Liver (tissue), 9 donors: ENCODE results near the gene PRELID1. TPM values are rescaled to one million over a fixed set of nuclear protein-coding genes. Genes with fewer than 3 reads are reported as not detected.

Experiments used
- DNase-seq: peaks from one replicate; pipeline ENCODE4 v3.0.0-alpha.2; 2017; ENCODE audit warnings: low spot score
- H3K27ac ChIP-seq, 2 donors: one replicate each; pipeline ENCODE4 v1.7.0; 2013; ENCODE audit warnings: inconsistent platforms in 2 of 2, low read length in 2 of 2, control low read depth in 1 of 2, low read depth in 1 of 2, mild to moderate bottlenecking in 1 of 2
- H3K27me3 ChIP-seq, 4 donors: one replicate each; pipeline versions ENCODE4 v1.6.1 to v1.7.0; 2013; ENCODE audit warnings: low read length in 3 of 4, inconsistent platforms in 1 of 4, mild to moderate bottlenecking in 1 of 4, moderate library complexity in 1 of 4; ENCODE audit not compliant: control insufficient read depth in 4 of 4, insufficient read depth in 4 of 4
- H3K36me3 ChIP-seq, 4 donors: one replicate each; pipeline versions ENCODE4 v1.6.1 to v1.7.0; 2013; ENCODE audit warnings: low read length in 3 of 4, mild to moderate bottlenecking in 3 of 4, low read depth in 1 of 4, moderate library complexity in 1 of 4; ENCODE audit not compliant: control insufficient read depth in 4 of 4, insufficient read depth in 3 of 4
- H3K4me1 ChIP-seq, 4 donors: one replicate each; pipeline versions ENCODE4 v1.6.1 to v1.7.0; 2013; ENCODE audit warnings: low read length in 3 of 4, mild to moderate bottlenecking in 3 of 4, moderate library complexity in 1 of 4; ENCODE audit not compliant: control insufficient read depth in 4 of 4, insufficient read depth in 4 of 4
- H3K4me3 ChIP-seq, 3 donors: one replicate each; pipeline versions ENCODE4 v1.6.1 to v1.7.0; 2013; ENCODE audit warnings: low read length in 3 of 3, control low read depth in 1 of 3, low read depth in 1 of 3, mild to moderate bottlenecking in 1 of 3
- H3K9ac ChIP-seq, 2 donors: one replicate each; pipeline ENCODE4 v1.7.0; 2013; ENCODE audit warnings: low read length in 2 of 2, mild to moderate bottlenecking in 2 of 2, moderate library complexity in 2 of 2, control low read depth in 1 of 2, low read depth in 1 of 2
- H3K9me3 ChIP-seq, 4 donors: one replicate each; pipeline versions ENCODE4 v1.6.1 to v1.7.0; 2013; ENCODE audit warnings: low read length in 3 of 4; ENCODE audit not compliant: control insufficient read depth in 4 of 4
- EGR1 ChIP-seq, 2 donors: IDR thresholded peaks; 2 replicates each; pipeline ENCODE4 v1.6.1; 2016 to 2018; ENCODE audit warnings: antibody characterized with exemption in 2 of 2, low read depth in 2 of 2
- FOXA1 ChIP-seq: IDR thresholded peaks from 2 replicates; pipeline ENCODE4 v1.6.1; 2016; ENCODE audit warnings: antibody characterized with exemption
- FOXA2 ChIP-seq: IDR thresholded peaks from 2 replicates; pipeline ENCODE4 v1.6.1; 2016; ENCODE audit warnings: antibody characterized with exemption
- GABPA ChIP-seq, 2 donors: IDR thresholded peaks in 1 of 2; conservative IDR thresholded peaks in 1 of 2; 2 replicates each; pipeline ENCODE4 v1.6.1; 2016; ENCODE audit warnings: antibody characterized with exemption in 2 of 2, mild to moderate bottlenecking in 1 of 2, moderate library complexity in 1 of 2
- HNF4A ChIP-seq, 2 donors: conservative IDR thresholded peaks; 2 replicates each; pipeline ENCODE4 v1.6.1; 2016; ENCODE audit warnings: antibody characterized with exemption in 2 of 2, mild to moderate bottlenecking in 2 of 2
- HNF4G ChIP-seq: IDR thresholded peaks from 2 replicates; pipeline ENCODE4 v1.6.1; 2016; ENCODE audit warnings: antibody characterized with exemption
- JUND ChIP-seq, 2 donors: IDR thresholded peaks; 2 replicates each; pipeline ENCODE4 v1.6.1; 2016; ENCODE audit warnings: antibody characterized with exemption in 2 of 2
- NR2F2 ChIP-seq: IDR thresholded peaks from 2 replicates; pipeline ENCODE4 v1.6.1; 2016; ENCODE audit warnings: antibody characterized with exemption
- RAD21 ChIP-seq, 2 donors: IDR thresholded peaks; 2 replicates each; pipeline ENCODE4 v1.6.1; 2016; ENCODE audit warnings: antibody characterized with exemption in 2 of 2, mild to moderate bottlenecking in 2 of 2
- RXRA ChIP-seq, 2 donors: IDR thresholded peaks; 2 replicates each; pipeline ENCODE4 v1.6.1; 2017 to 2018; ENCODE audit warnings: antibody characterized with exemption in 2 of 2, mild to moderate bottlenecking in 1 of 2
- SP1 ChIP-seq: IDR thresholded peaks from 2 replicates; pipeline ENCODE4 v1.6.1; 2018; ENCODE audit warnings: antibody characterized with exemption, mild to moderate bottlenecking
- TAF1 ChIP-seq: conservative IDR thresholded peaks from 2 replicates; pipeline ENCODE4 v1.6.1; 2016; ENCODE audit warnings: antibody characterized with exemption, mild to moderate bottlenecking
- YY1 ChIP-seq: IDR thresholded peaks from 2 replicates; pipeline ENCODE4 v1.6.1; 2016; ENCODE audit warnings: antibody characterized with exemption, mild to moderate bottlenecking
- WGBS: extraction: QIAGEN DNeasy Blood & Tissue Kit; methylation state at CpG from one replicate; pipeline ENCODE4 v1.1.7; 2013; 5-methylcytosine and 5-hydroxymethylcytosine counted together
- polyA plus RNA-seq, 2 donors: library from polyadenylated mRNA; stranded (reverse) in 1 of 2; unstranded in 1 of 2; fragments of 200-250 nt in 1 of 2; fragments of >200 nt in 1 of 2; fragmentation: Nextera tagmentation in 1 of 2; extraction: Ambion mirVana in 1 of 2; gene quantifications; one replicate each; pipeline versions ENCODE4 v1.2.1 to v1.2.3, GENCODE V29; 2013 to 2015
- total RNA-seq, 2 donors: library from RNA; depleted of rRNA; stranded (reverse); fragments of >200 nt; gene quantifications; one replicate each; pipeline ENCODE4 v1.2.3, GENCODE V29; 2014
- TF ChIP-seq, protein P1 (sequence below): IDR thresholded peaks from 2 replicates; pipeline ENCODE4 v1.6.1; 2016; ENCODE audit warnings: antibody characterized with exemption, mild to moderate bottlenecking
- TF ChIP-seq, protein P2 (sequence below): IDR thresholded peaks from 2 replicates; pipeline ENCODE4 v1.6.1; 2016; ENCODE audit warnings: antibody characterized with exemption
- TF ChIP-seq, protein P3 (sequence below): IDR thresholded peaks from 2 replicates; pipeline ENCODE4 v1.6.1; 2016; ENCODE audit warnings: antibody characterized with exemption
- TF ChIP-seq, protein P4 (sequence below): IDR thresholded peaks from 2 replicates; pipeline ENCODE4 v1.6.1; 2016; ENCODE audit warnings: antibody characterized with exemption
- TF ChIP-seq, protein P5 (sequence below): fragments of 150-350 bp; IDR thresholded peaks from 2 replicates; pipeline ENCODE4 v1.5.1; 2017; ENCODE audit warnings: improper control_type of control experiment, low read depth, low read length; ENCODE audit not compliant: missing input control
- donor health status: healthy.
- donor health status: healthy.
- donor health status: healthy.
- donor health status: healthy.
- donor health status: healthy.

Gene PRELID1
- total and polyA plus RNA-seq, 4 donors = 47.9 to 200 (median 85.3) TPM

DNA sequence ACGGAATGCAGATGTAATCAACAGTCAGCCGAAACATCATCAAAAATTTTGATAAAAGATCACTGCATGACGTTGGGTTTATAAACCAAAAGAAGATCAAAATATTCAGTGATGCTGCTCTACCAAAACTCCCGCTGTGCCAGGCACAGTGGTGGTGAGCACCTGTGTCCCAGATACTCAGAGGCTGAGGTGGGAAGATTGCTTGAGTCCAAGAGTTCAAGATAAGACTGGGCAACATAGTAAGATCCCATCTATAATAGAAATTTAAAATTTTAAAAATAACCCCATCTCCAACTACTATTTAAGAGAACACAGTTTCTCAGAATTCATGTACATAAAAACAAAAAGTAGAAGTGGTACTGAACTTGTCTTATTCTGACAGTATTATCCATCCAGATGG is 44.1 kb downstream of the PRELID1 start:
- TF ChIP-seq, protein P1, sequence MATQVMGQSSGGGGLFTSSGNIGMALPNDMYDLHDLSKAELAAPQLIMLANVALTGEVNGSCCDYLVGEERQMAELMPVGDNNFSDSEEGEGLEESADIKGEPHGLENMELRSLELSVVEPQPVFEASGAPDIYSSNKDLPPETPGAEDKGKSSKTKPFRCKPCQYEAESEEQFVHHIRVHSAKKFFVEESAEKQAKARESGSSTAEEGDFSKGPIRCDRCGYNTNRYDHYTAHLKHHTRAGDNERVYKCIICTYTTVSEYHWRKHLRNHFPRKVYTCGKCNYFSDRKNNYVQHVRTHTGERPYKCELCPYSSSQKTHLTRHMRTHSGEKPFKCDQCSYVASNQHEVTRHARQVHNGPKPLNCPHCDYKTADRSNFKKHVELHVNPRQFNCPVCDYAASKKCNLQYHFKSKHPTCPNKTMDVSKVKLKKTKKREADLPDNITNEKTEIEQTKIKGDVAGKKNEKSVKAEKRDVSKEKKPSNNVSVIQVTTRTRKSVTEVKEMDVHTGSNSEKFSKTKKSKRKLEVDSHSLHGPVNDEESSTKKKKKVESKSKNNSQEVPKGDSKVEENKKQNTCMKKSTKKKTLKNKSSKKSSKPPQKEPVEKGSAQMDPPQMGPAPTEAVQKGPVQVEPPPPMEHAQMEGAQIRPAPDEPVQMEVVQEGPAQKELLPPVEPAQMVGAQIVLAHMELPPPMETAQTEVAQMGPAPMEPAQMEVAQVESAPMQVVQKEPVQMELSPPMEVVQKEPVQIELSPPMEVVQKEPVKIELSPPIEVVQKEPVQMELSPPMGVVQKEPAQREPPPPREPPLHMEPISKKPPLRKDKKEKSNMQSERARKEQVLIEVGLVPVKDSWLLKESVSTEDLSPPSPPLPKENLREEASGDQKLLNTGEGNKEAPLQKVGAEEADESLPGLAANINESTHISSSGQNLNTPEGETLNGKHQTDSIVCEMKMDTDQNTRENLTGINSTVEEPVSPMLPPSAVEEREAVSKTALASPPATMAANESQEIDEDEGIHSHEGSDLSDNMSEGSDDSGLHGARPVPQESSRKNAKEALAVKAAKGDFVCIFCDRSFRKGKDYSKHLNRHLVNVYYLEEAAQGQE = no peak
- H3K9me3 ChIP-seq = no peaks in the 10 kb centered on the region
- no peak overlapping the region for H3K9ac ChIP-seq
- H3K4me3 ChIP-seq = no peak overlapping the region
- DNase-seq = no peak
- peaks cover 2 to 11% (median 4%) of the 10 kb centered on the region in 4 donors for H3K36me3 ChIP-seq
- no peaks in the 10 kb centered on the region for H3K27me3 ChIP-seq
- peaks cover 12 to 52% (median 41%) of the 10 kb centered on the region in 4 donors for H3K4me1 ChIP-seq
- 91% methylated on average over 4 of the region's 4 CpGs for WGBS
- H3K27ac ChIP-seq = no peak overlapping the region

DNA sequence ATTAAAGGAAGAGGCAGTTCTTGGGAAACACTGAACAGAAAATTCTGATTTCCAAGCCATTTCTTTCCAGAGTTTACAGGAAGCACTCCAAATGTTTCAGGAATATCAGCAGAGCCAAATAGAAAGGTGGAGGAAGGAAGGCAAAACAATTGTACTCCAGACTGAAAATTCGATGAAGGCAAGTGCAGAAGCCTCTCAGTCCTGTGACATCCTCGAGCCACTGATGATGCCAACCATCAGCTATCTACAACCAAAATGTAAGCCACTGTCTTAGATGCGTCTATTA is 45.7 kb downstream of the PRELID1 start:
- Histone ChIP-seq H3K9ac (no peak overlapping the region), H3K4me3 (no peak overlapping the region), H3K9me3 (no peaks in the 10 kb centered on the region), H3K27me3 (no peaks in the 10 kb centered on the region), H3K4me1 (peaks cover 14 to 57% (median 48%) of the 10 kb centered on the region in 4 donors), H3K36me3 (peaks cover 0 to 9% (median 2%) of the 10 kb centered on the region in 4 donors), H3K27ac (no peak overlapping the region)
- no peak for DNase-seq
- 66% methylated on average over 3 of the region's 3 CpGs for WGBS
- TF ChIP-seq SP1 (no peak), RAD21 (IDR thresholded peaks at IDR 0.05) (no peak), GABPA (IDR thresholded peaks at IDR 0.05 in 1 of 2, conservative IDR thresholded peaks at IDR 0.05 in 1 of 2) (no peak), JUND (IDR thresholded peaks at IDR 0.05) (no peak), RXRA (IDR thresholded peaks at IDR 0.05) (no peak), EGR1 (IDR thresholded peaks at IDR 0.05; ENCODE audit: low read depth in 2 of 2) (no peak), HNF4A (conservative IDR thresholded peaks at IDR 0.05) (no peak), FOXA2 (no peak), FOXA1 (no peak), NR2F2 (no peak), TAF1 (no peak), YY1 (no peak), HNF4G (no peak)
- TF ChIP-seq, protein P2, sequence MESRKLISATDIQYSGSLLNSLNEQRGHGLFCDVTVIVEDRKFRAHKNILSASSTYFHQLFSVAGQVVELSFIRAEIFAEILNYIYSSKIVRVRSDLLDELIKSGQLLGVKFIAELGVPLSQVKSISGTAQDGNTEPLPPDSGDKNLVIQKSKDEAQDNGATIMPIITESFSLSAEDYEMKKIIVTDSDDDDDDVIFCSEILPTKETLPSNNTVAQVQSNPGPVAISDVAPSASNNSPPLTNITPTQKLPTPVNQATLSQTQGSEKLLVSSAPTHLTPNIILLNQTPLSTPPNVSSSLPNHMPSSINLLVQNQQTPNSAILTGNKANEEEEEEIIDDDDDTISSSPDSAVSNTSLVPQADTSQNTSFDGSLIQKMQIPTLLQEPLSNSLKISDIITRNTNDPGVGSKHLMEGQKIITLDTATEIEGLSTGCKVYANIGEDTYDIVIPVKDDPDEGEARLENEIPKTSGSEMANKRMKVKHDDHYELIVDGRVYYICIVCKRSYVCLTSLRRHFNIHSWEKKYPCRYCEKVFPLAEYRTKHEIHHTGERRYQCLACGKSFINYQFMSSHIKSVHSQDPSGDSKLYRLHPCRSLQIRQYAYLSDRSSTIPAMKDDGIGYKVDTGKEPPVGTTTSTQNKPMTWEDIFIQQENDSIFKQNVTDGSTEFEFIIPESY = no peak
- TF ChIP-seq, protein P1 = no peak
- TF ChIP-seq, protein P3, sequence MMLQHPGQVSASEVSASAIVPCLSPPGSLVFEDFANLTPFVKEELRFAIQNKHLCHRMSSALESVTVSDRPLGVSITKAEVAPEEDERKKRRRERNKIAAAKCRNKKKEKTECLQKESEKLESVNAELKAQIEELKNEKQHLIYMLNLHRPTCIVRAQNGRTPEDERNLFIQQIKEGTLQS = no peak
- TF ChIP-seq, protein P4, sequence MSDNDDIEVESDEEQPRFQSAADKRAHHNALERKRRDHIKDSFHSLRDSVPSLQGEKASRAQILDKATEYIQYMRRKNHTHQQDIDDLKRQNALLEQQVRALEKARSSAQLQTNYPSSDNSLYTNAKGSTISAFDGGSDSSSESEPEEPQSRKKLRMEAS = no peak
- TF ChIP-seq, protein P5, sequence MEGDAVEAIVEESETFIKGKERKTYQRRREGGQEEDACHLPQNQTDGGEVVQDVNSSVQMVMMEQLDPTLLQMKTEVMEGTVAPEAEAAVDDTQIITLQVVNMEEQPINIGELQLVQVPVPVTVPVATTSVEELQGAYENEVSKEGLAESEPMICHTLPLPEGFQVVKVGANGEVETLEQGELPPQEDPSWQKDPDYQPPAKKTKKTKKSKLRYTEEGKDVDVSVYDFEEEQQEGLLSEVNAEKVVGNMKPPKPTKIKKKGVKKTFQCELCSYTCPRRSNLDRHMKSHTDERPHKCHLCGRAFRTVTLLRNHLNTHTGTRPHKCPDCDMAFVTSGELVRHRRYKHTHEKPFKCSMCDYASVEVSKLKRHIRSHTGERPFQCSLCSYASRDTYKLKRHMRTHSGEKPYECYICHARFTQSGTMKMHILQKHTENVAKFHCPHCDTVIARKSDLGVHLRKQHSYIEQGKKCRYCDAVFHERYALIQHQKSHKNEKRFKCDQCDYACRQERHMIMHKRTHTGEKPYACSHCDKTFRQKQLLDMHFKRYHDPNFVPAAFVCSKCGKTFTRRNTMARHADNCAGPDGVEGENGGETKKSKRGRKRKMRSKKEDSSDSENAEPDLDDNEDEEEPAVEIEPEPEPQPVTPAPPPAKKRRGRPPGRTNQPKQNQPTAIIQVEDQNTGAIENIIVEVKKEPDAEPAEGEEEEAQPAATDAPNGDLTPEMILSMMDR = no peak
